ENCODE measurements around the gene RASGRF2.

RASGRF2 gene

GRCh38 chr5:80937584-80938356, 22.4 kb upstream of the RASGRF2 start:
- Histone ChIP-seq H3K27ac (no peak overlapping the region), H3K36me3 (replicated peaks) (no peaks in the 10 kb centered on the region), H3K4me3 (ENCODE audit: low read depth, low read length) (no peak overlapping the region), H3K27me3 (replicated peaks) (no peaks in the 10 kb centered on the region)
- in situ Hi-C loops (cut with HindIII; ENCODE audit: low pct_ligation_motif_present, low sequenced_read_pairs): no loop called here
- TF ChIP-seq CTCF (IDR thresholded peaks at IDR 0.05; ENCODE audit: low read depth, low read length, missing control alignments): no peak
- DNase-seq: peak; percentile 5

- no peak for TF ChIP-seq CTCF (IDR thresholded peaks at IDR 0.05; ENCODE audit: low read depth, low read length, missing control alignments)
- DNase-seq: no peak
- Histone ChIP-seq H3K27ac (no peak overlapping the region), H3K4me3 (ENCODE audit: low read depth, low read length) (no peak overlapping the region), H3K27me3 (replicated peaks) (no peaks in the 10 kb centered on the region), H3K36me3 (replicated peaks) (no peaks in the 10 kb centered on the region)
- in situ Hi-C loops (cut with HindIII; ENCODE audit: low pct_ligation_motif_present, low sequenced_read_pairs): no loop called here
These were observed 18.7 kb upstream of the RASGRF2 start for GRCh38 chr5:80941496-80941895.

- TF ChIP-seq CTCF (IDR thresholded peaks at IDR 0.05; ENCODE audit: low read depth, low read length, missing control alignments): no peak
- in situ Hi-C loops (cut with HindIII; ENCODE audit: low pct_ligation_motif_present, low sequenced_read_pairs): no loop called here
- no peak overlapping the region for H3K27ac ChIP-seq
- no peaks in the 10 kb centered on the region for H3K36me3 ChIP-seq (replicated peaks)
- no peaks in the 10 kb centered on the region for H3K27me3 ChIP-seq (replicated peaks)
- no peak for DNase-seq
- H3K4me3 ChIP-seq (ENCODE audit: low read depth, low read length): no peak overlapping the region
These were observed 8.8 kb upstream of the RASGRF2 start for GRCh38 chr5:80951366-80951765.

- DNase-seq: no peak
- in situ Hi-C loops (cut with HindIII; ENCODE audit: low pct_ligation_motif_present, low sequenced_read_pairs): no loop called here
- TF ChIP-seq CTCF (IDR thresholded peaks at IDR 0.05; ENCODE audit: low read depth, low read length, missing control alignments): no peak
These were observed 6.6 kb upstream of the RASGRF2 start for GRCh38 chr5:80953587-80953986.

GRCh38 chr5:80955082-80955590, 5.0 kb upstream of the RASGRF2 start:
- in situ Hi-C loops (cut with HindIII; ENCODE audit: low pct_ligation_motif_present, low sequenced_read_pairs): no loop called here
- Histone ChIP-seq H3K27ac (no peak overlapping the region), H3K4me3 (ENCODE audit: low read depth, low read length) (no peak overlapping the region), H3K36me3 (replicated peaks) (no peaks in the 10 kb centered on the region), H3K27me3 (replicated peaks) (no peaks in the 10 kb centered on the region)
- no peak for DNase-seq
- TF ChIP-seq CTCF (IDR thresholded peaks at IDR 0.05; ENCODE audit: low read depth, low read length, missing control alignments): no peak

More at GRCh38 chr5:80953587-80953986, 6.6 kb upstream of the RASGRF2 start:
- no peaks in the 10 kb centered on the region for H3K27me3 ChIP-seq (replicated peaks)
- H3K27ac ChIP-seq: no peak overlapping the region
- H3K36me3 ChIP-seq (replicated peaks): no peaks in the 10 kb centered on the region
- H3K4me3 ChIP-seq (ENCODE audit: low read depth, low read length): no peak overlapping the region

All from brain microvascular endothelial cell (primary cell).